KMS-11 (cell line): ENCODE data around the gene OR10H4.

ENCODE experiments used
- H2AFZ ChIP-seq: fragments of 200-600 bp; sonication (generic); 2 replicates; pipeline ENCODE4 v1.6.1; 2016; ENCODE audit warnings: antibody characterized with exemption, mixed run types, low read depth
- H3K27ac ChIP-seq: fragments of 200-600 bp; sonication (generic); 2 replicates; pipeline ENCODE4 v1.6.1; 2016; ENCODE audit warnings: mild to moderate bottlenecking, mixed run types
- H3K27me3 ChIP-seq: fragments of 200-600 bp; sonication (generic); 2 replicates; pipeline ENCODE4 v1.6.1; 2017; ENCODE audit warnings: mild to moderate bottlenecking, low read depth, mixed run types, moderate library complexity; ENCODE audit not compliant: insufficient read depth
- H3K36me3 ChIP-seq: fragments of 200-600 bp; sonication (generic); 2 replicates; pipeline ENCODE4 v1.6.1; 2017; ENCODE audit warnings: mild to moderate bottlenecking, mixed run types; ENCODE audit not compliant: insufficient read depth
- H3K4me1 ChIP-seq: fragments of 200-600 bp; sonication (generic); 2 replicates; pipeline ENCODE4 v1.6.1; 2016; ENCODE audit warnings: mild to moderate bottlenecking, low read depth, mixed run types; ENCODE audit not compliant: poor library complexity, severe bottlenecking
- H3K4me2 ChIP-seq: fragments of 200-600 bp; sonication (generic); 2 replicates; pipeline ENCODE4 v1.7.0; 2016; ENCODE audit warnings: mild to moderate bottlenecking, mixed run types
- H3K4me3 ChIP-seq: fragments of 200-600 bp; sonication (generic); IDR thresholded peaks from 2 replicates; pipeline ENCODE4 v1.6.1; 2017; ENCODE audit warnings: low read depth, low read length, mixed read lengths; ENCODE audit not compliant: insufficient read depth
- H3K79me2 ChIP-seq: fragments of 200-600 bp; sonication (generic); 2 replicates; pipeline ENCODE4 v1.6.1; 2016; ENCODE audit warnings: low read depth, mixed run types; ENCODE audit not compliant: insufficient read depth
- H3K9ac ChIP-seq: fragments of 200-600 bp; sonication (generic); 2 replicates; pipeline ENCODE4 v1.6.1; 2016; ENCODE audit warnings: mild to moderate bottlenecking, mixed run types
- H4K20me1 ChIP-seq: fragments of 200-600 bp; sonication (generic); 2 replicates; pipeline ENCODE4 v1.6.1; 2016; ENCODE audit warnings: mild to moderate bottlenecking, mixed run types; ENCODE audit not compliant: insufficient read depth
- TF ChIP-seq, protein P1 (sequence below): fragments of 200-600 bp; sonication (generic); conservative IDR thresholded peaks from 2 replicates; pipeline ENCODE4 v1.6.1; 2017; ENCODE audit warnings: low read depth, mild to moderate bottlenecking, antibody characterized with exemption, low read length, moderate library complexity, mixed read lengths

Gene OR10H4

DNA sequence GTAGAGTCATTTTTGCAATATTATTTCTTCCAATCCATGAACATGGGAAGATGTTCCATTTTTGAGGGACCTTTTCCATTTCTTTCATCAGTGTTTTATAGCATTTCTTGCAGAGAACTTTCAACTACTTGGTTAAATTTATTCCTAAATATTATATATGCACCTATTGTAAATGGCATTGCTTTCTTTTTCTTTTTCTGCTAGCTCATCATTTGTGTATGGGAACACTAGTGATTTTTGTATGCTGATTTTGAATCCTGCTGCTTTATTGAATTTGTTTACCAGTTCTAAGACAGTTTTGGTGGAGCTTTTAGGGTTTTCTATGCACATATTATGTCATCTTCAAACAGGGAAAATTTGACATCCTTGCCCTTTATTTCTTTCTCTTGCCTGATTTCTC lies 43.8 kb upstream of the OR10H4 start:
- Histone ChIP-seq H3K4me3 (no peak overlapping the region), H3K9ac (no peak overlapping the region), H2AFZ (no peak overlapping the region), H3K27ac (no peak overlapping the region), H3K4me2 (no peak overlapping the region), H3K27me3 (no peaks in the 10 kb centered on the region; the same call in 1 of the 2 replicates), H3K36me3 (no peaks in the 10 kb centered on the region), H3K4me1 (no peaks in the 10 kb centered on the region), H4K20me1 (no peaks in the 10 kb centered on the region), H3K79me2 (no peaks in the 10 kb centered on the region)
- TF ChIP-seq, protein P1, sequence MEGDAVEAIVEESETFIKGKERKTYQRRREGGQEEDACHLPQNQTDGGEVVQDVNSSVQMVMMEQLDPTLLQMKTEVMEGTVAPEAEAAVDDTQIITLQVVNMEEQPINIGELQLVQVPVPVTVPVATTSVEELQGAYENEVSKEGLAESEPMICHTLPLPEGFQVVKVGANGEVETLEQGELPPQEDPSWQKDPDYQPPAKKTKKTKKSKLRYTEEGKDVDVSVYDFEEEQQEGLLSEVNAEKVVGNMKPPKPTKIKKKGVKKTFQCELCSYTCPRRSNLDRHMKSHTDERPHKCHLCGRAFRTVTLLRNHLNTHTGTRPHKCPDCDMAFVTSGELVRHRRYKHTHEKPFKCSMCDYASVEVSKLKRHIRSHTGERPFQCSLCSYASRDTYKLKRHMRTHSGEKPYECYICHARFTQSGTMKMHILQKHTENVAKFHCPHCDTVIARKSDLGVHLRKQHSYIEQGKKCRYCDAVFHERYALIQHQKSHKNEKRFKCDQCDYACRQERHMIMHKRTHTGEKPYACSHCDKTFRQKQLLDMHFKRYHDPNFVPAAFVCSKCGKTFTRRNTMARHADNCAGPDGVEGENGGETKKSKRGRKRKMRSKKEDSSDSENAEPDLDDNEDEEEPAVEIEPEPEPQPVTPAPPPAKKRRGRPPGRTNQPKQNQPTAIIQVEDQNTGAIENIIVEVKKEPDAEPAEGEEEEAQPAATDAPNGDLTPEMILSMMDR = no peak

DNA sequence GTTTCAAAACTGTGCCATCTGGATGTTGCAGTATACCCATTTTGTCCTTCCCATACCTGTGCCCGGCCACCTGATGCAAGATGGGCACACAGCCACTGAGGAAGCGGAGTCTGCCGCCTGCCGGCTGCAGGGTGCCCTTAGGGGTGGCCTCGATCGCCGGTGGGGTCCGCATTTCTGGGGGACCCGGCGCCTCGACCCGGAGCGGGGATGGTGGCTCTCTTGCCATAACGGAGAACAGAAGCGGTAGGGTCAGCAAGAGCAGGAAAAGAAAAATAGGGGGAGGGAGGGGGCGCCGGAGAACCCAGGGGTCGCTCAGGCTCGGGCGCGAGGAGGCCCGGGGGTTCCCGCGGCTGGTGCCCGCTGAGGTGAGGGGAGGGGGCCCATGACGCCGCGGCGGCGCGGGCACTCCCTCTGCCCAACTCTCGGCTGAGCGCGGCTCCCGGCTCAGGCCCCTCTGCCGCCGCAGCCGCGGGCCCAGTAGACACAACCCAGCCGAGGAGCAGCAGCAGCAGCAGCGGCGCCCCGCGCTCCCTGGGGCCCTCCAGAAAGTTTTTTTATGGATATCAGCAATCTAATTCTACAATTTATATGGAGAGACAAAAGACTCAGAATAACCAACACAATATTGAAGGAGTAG lies 37.1 kb upstream of the OR10H4 start:
- Histone ChIP-seq H4K20me1 (no peaks in the 10 kb centered on the region), H3K4me3 (no peak overlapping the region), H3K79me2 (no peaks in the 10 kb centered on the region), H3K4me2 (no peak overlapping the region), H3K9ac (no peak overlapping the region), H3K27ac (no peak overlapping the region), H3K36me3 (no peaks in the 10 kb centered on the region), H2AFZ (no peak overlapping the region), H3K4me1 (no peaks in the 10 kb centered on the region), H3K27me3 (no peaks in the 10 kb centered on the region)
- TF ChIP-seq, protein P1 = no peak

DNA sequence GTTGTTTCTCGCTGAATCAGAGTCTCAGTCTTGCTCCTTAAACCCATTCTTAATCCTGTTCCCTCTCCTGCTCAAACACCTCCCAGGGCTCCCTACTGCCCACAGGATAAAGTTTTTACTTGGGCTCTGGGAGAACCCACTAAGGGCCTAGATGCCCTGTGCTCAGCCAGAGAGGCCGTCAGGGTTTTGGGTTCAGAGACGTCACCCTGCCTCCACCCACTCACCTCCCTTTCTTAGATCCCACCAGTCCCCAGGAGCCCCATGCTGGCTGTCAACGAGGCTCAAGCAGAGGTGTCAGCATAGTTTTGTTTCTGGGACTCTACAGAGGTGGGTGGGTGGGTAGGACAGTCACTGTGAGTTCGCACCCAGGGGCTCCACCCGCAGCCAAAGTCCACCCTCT lies 35.4 kb upstream of the OR10H4 start:
- Histone ChIP-seq H3K27ac (no peak overlapping the region), H3K4me2 (no peak overlapping the region), H2AFZ (no peak overlapping the region), H3K4me1 (no peaks in the 10 kb centered on the region), H3K4me3 (no peak overlapping the region), H3K36me3 (no peaks in the 10 kb centered on the region), H4K20me1 (no peaks in the 10 kb centered on the region), H3K27me3 (no peaks in the 10 kb centered on the region), H3K9ac (no peak overlapping the region), H3K79me2 (no peaks in the 10 kb centered on the region)
- TF ChIP-seq, protein P1 = no peak

DNA sequence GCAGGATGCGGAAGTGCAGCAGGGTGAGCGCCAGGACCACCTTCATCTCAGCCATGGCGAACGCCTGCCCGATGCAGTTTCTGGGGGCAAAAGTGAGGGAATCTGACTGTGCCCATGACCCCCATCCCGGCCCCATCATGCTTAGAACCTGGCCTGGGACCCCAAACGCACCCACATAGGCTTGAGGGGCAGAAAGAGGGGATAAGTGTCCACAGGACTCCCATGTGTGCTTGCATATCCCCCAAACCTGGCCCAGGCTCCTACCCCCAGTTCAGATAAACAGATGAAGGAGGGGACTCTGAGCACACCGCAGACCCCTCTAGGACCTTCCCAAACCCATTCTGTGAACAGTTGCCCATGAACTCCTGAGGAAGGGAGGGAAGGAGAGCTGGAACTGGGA lies 35.0 kb upstream of the OR10H4 start:
- TF ChIP-seq, protein P1 = no peak
- Histone ChIP-seq H2AFZ (no peak overlapping the region), H3K27me3 (no peaks in the 10 kb centered on the region), H3K79me2 (no peaks in the 10 kb centered on the region), H3K9ac (no peak overlapping the region), H3K4me3 (no peak overlapping the region), H3K36me3 (no peaks in the 10 kb centered on the region), H3K4me2 (no peak overlapping the region), H4K20me1 (no peaks in the 10 kb centered on the region), H3K4me1 (no peaks in the 10 kb centered on the region), H3K27ac (no peak overlapping the region)
